ENCODE results near the gene CTIF. TPM values are rescaled to one million over a fixed set of nuclear protein-coding genes. Genes with fewer than 3 reads are reported as not detected.
A peak's percentile ranks its signal among the peaks of the same experiment; 100 is the strongest.

Gene CTIF
- total RNA-seq, 2 experiments from 2014 or later: 0.06 to 0.38 TPM

- Histone ChIP-seq H3K9me3 (ENCODE audit: low read length) (no peaks in the 10 kb centered on the region), H2AFZ (ENCODE audit: low read length) (no peak overlapping the region), H3K4me2 (ENCODE audit: low read length) (no peak overlapping the region), H3K27ac (ENCODE audit: low read depth, low read length, poor library complexity, severe bottlenecking) (no peak overlapping the region), H3K79me2 (ENCODE audit: insufficient read depth, low read depth, low read length) (no peaks in the 10 kb centered on the region), H3K4me3 (ENCODE audit: low read depth, low read length, poor library complexity, severe bottlenecking) (no peak overlapping the region), H3K36me3 (ENCODE audit: insufficient read depth, low read length) (no peaks in the 10 kb centered on the region), H3K9me2 (ENCODE audit: insufficient read depth, low read length) (no peaks in the 10 kb centered on the region), H3K4me1 (ENCODE audit: insufficient read depth, low read length, poor library complexity, severe bottlenecking) (peaks cover 19% of the 10 kb centered on the region), H4K20me1 (ENCODE audit: insufficient read depth, low read length) (no peaks in the 10 kb centered on the region)
- CTCF ChIA-PET (ENCODE audit: unreplicated experiment): no interaction called here
- intact Hi-C loops (cut with micrococcal nuclease; ENCODE audit: unreplicated experiment): loop anchor here (5.0 kb wide), 1 partner anchor 79 kb away; no protein-coding TSS in a partner anchor
- TF ChIP-seq EZH2phosphoT487 (IDR thresholded peaks at IDR 0.05; ENCODE audit: borderline replicate concordance, low read depth, low read length): no peak
- no peak for TF ChIP-seq CTCF (conservative IDR thresholded peaks at IDR 0.05; ENCODE audit: low read length)
- POLR2A ChIA-PET: no interaction called here
- no peak for DNase-seq (ENCODE audit: low spot score)
- BruUV-seq (replicated peaks): no TSS peak
Measured at GRCh38 chr18:48866028-48866733, 327.4 kb downstream of the CTIF start.

GRCh38 chr18:48866856-48867255 lies 328.0 kb downstream of the CTIF start:
- no peaks in the 10 kb centered on the region for H4K20me1 ChIP-seq (ENCODE audit: insufficient read depth, low read length)
- no peak overlapping the region for H2AFZ ChIP-seq (ENCODE audit: low read length)
- H3K4me1 ChIP-seq (ENCODE audit: insufficient read depth, low read length, poor library complexity, severe bottlenecking): peaks cover 19% of the 10 kb centered on the region
- no peaks in the 10 kb centered on the region for H3K9me3 ChIP-seq (ENCODE audit: low read length)
- DNase-seq (ENCODE audit: low spot score): no peak
- H3K79me2 ChIP-seq (ENCODE audit: insufficient read depth, low read depth, low read length): no peaks in the 10 kb centered on the region
- no peak overlapping the region for H3K4me2 ChIP-seq (ENCODE audit: low read length)
- no peak for TF ChIP-seq CTCF (conservative IDR thresholded peaks at IDR 0.05; ENCODE audit: low read length)
- no peak for TF ChIP-seq EZH2phosphoT487 (IDR thresholded peaks at IDR 0.05; ENCODE audit: borderline replicate concordance, low read depth, low read length)
- no peaks in the 10 kb centered on the region for H3K36me3 ChIP-seq (ENCODE audit: insufficient read depth, low read length)
- no peak overlapping the region for H3K27ac ChIP-seq (ENCODE audit: low read depth, low read length, poor library complexity, severe bottlenecking)
- H3K9me2 ChIP-seq (ENCODE audit: insufficient read depth, low read length): no peaks in the 10 kb centered on the region
- H3K4me3 ChIP-seq (ENCODE audit: low read depth, low read length, poor library complexity, severe bottlenecking): no peak overlapping the region
- intact Hi-C loops (cut with micrococcal nuclease; ENCODE audit: unreplicated experiment): loop anchor here (5.0 kb wide), 1 partner anchor 80 kb away; no protein-coding TSS in a partner anchor
- no TSS peak for BruUV-seq (replicated peaks)
- ChIA-PET CTCF (ENCODE audit: unreplicated experiment) (no interaction called here), POLR2A (interaction anchor here (0.6 kb wide), 1 partner anchor 54 kb away, joined by 3 read pairs; no protein-coding TSS in a partner anchor)

- Histone ChIP-seq H4K20me1 (ENCODE audit: insufficient read depth, low read length) (no peaks in the 10 kb centered on the region), H2AFZ (ENCODE audit: low read length) (peak overlapping the region; percentile 88), H3K4me2 (ENCODE audit: low read length) (peak overlapping the region; percentile 74), H3K79me2 (ENCODE audit: insufficient read depth, low read depth, low read length) (no peaks in the 10 kb centered on the region), H3K9me3 (ENCODE audit: low read length) (no peaks in the 10 kb centered on the region), H3K36me3 (ENCODE audit: insufficient read depth, low read length) (no peaks in the 10 kb centered on the region), H3K9me2 (ENCODE audit: insufficient read depth, low read length) (no peaks in the 10 kb centered on the region), H3K4me1 (ENCODE audit: insufficient read depth, low read length, poor library complexity, severe bottlenecking) (peaks cover 21% of the 10 kb centered on the region), H3K27ac (ENCODE audit: low read depth, low read length, poor library complexity, severe bottlenecking) (peak overlapping the region; percentile 75), H3K4me3 (ENCODE audit: low read depth, low read length, poor library complexity, severe bottlenecking) (no peak overlapping the region)
- ChIA-PET POLR2A (no interaction called here), CTCF (ENCODE audit: unreplicated experiment) (no interaction called here)
- no peak for DNase-seq (ENCODE audit: low spot score)
- intact Hi-C loops (cut with micrococcal nuclease; ENCODE audit: unreplicated experiment): loop anchor here (5.0 kb wide), 1 partner anchor 81 kb away; no protein-coding TSS in a partner anchor
- TF ChIP-seq CTCF (conservative IDR thresholded peaks at IDR 0.05; ENCODE audit: low read length) (no peak), EZH2phosphoT487 (IDR thresholded peaks at IDR 0.05; ENCODE audit: borderline replicate concordance, low read depth, low read length) (no peak)
- no TSS peak for BruUV-seq (replicated peaks)
Measured at GRCh38 chr18:48867978-48868377, 329.1 kb downstream of the CTIF start.

Measured in OCI-LY7 (cell line).